CD4-positive, alpha-beta memory T cell (primary cell): ENCODE measurements around the gene PTH1R. TPM values are rescaled to one million over a fixed set of nuclear protein-coding genes. Genes with fewer than 3 reads are reported as not detected.

ENCODE experiments used
- CTCF ChIA-PET: fragments of 350-600 bp; sonication (Branson Sonifier 250); formaldehyde crosslinking; loops from one replicate; lab custom pipeline; 2021; ENCODE audit warnings: inconsistent platforms; ENCODE audit not compliant: partially characterized antibody; lab: Charles Lee
- POLR2A ChIA-PET: fragments of 350-600 bp; sonication (Branson Sonifier 250); formaldehyde crosslinking; loops from one replicate; lab custom pipeline; 2021; ENCODE audit not compliant: partially characterized antibody; lab: Charles Lee
- DNase-seq, 5 donors: peaks; one replicate each; pipeline versions ENCODE4 v3.0.0 to v3.0.0-alpha.2; 2020 to 2022; ENCODE audit warnings: mixed read lengths in 1 of 5
- H3K27ac ChIP-seq: one replicate; pipeline ENCODE4 v1.7.0; 2013; ENCODE audit warnings: low read depth, low read length
- H3K27me3 ChIP-seq: 2 replicates; pipeline ENCODE4 v1.7.0; 2013; ENCODE audit warnings: mild to moderate bottlenecking, low read length, moderate library complexity; ENCODE audit not compliant: insufficient read depth
- H3K36me3 ChIP-seq: 2 replicates; pipeline ENCODE4 v1.7.0; 2013; ENCODE audit warnings: mild to moderate bottlenecking, low read length, moderate library complexity; ENCODE audit not compliant: insufficient read depth
- H3K4me1 ChIP-seq: 2 replicates; pipeline ENCODE4 v1.7.0; 2013; ENCODE audit warnings: mild to moderate bottlenecking, low read length, moderate library complexity; ENCODE audit not compliant: insufficient read depth
- H3K4me3 ChIP-seq, 2 donors: one replicate each; pipeline ENCODE4 v1.7.0; 2013; ENCODE audit warnings: low read length in 2 of 2, mild to moderate bottlenecking in 1 of 2
- H3K9me3 ChIP-seq, 2 donors: one replicate each; pipeline ENCODE4 v1.7.0; 2013; ENCODE audit warnings: low read length in 2 of 2, control low read depth in 1 of 2; ENCODE audit not compliant: control insufficient read depth in 1 of 2
- H3K27ac Mint-ChIP-seq, 7 donors: one replicate each; pipeline ENCODE4 v1.8.0; 2020 to 2021; ENCODE audit warnings: mixed read lengths in 7 of 7, mild to moderate bottlenecking in 6 of 7, inconsistent platforms in 3 of 7, moderate library complexity in 3 of 7
- H3K27me3 Mint-ChIP-seq, 2 donors: one replicate each; pipeline ENCODE4 v1.8.0; 2020 to 2021; ENCODE audit warnings: mixed read lengths in 2 of 2
- H3K36me3 Mint-ChIP-seq, 2 donors: one replicate each; pipeline ENCODE4 v1.8.0; 2020 to 2021; ENCODE audit warnings: mixed read lengths in 2 of 2, inconsistent platforms in 1 of 2, mild to moderate bottlenecking in 1 of 2
- H3K4me1 Mint-ChIP-seq, 4 donors: one replicate each; pipeline ENCODE4 v1.8.0; 2020 to 2021; ENCODE audit warnings: mixed read lengths in 4 of 4, mild to moderate bottlenecking in 1 of 4
- H3K4me3 Mint-ChIP-seq, 8 donors: one replicate each; pipeline ENCODE4 v1.8.0; 2020 to 2021; ENCODE audit warnings: mixed read lengths in 8 of 8, mild to moderate bottlenecking in 7 of 8, moderate library complexity in 6 of 8, inconsistent platforms in 3 of 8
- H3K9me3 Mint-ChIP-seq, 8 donors: one replicate each; pipeline ENCODE4 v1.8.0; 2020 to 2021; ENCODE audit warnings: mixed read lengths in 8 of 8, mild to moderate bottlenecking in 5 of 8, inconsistent platforms in 3 of 8, moderate library complexity in 1 of 8
- intact Hi-C: fragments of 100-400 bp; cut with micrococcal nuclease; formaldehyde crosslinking; loops from one replicate; pipeline ENCODE4 v1.15.1; 2023
- polyA plus RNA-seq, 2 donors: library from polyadenylated mRNA; unstranded; fragments of 300-500 nt; fragmentation: Illumina TruSeq; gene quantifications; one replicate each; pipeline ENCODE4 v1.2.3, GENCODE V29; 2021
- total RNA-seq, 2 experiments: library from RNA; stranded (reverse); gene quantifications; one replicate each; pipeline ENCODE4 v1.2.3, GENCODE V29; 2021

The PTH1R gene
- total and polyA plus RNA-seq, 4 experiments from 2014 or later: not detected

GRCh38 chr3:46849045-46849631, 28.4 kb upstream of the PTH1R start:
- Mint-ChIP-seq H3K9me3 (no peaks in the 10 kb centered on the region), H3K27ac (peak overlapping the region in 1 of 7 donors; percentile 41), H3K4me3 (no peak overlapping the region), H3K36me3 (no peaks in the 10 kb centered on the region), H3K4me1 (peaks cover 2 to 11% (median 5%) of the 10 kb centered on the region in 4 donors), H3K27me3 (no peaks in the 10 kb centered on the region)
- intact Hi-C loops: loop anchor here (5.0 kb wide), 1 partner anchor 48 kb away; no protein-coding TSS in a partner anchor
- CTCF ChIA-PET: interaction anchor here (0.8 to 2.5 kb wide), 3 partner anchors 10 to 17 kb away, joined by 3 to 5 read pairs (median 5); no protein-coding TSS in a partner anchor
- H3K4me1 ChIP-seq: peaks cover 15% of the 10 kb centered on the region
- no peak for DNase-seq
- no peak overlapping the region for H3K27ac ChIP-seq
- no peaks in the 10 kb centered on the region for H3K9me3 ChIP-seq
- no peaks in the 10 kb centered on the region for H3K36me3 ChIP-seq
- POLR2A ChIA-PET: no interaction called here
- H3K27me3 ChIP-seq: no peaks in the 10 kb centered on the region
- H3K4me3 ChIP-seq: no peak overlapping the region

GRCh38 chr3:46849686-46850467, 27.6 kb upstream of the PTH1R start:
- Mint-ChIP-seq H3K27me3 (peaks cover 0 to 3% of the 10 kb centered on the region in 2 donors), H3K36me3 (no peaks in the 10 kb centered on the region), H3K4me3 (no peak overlapping the region), H3K9me3 (no peaks in the 10 kb centered on the region), H3K4me1 (peaks cover 2 to 7% (median 5%) of the 10 kb centered on the region in 4 donors), H3K27ac (peak overlapping the region in 1 of 7 donors; percentile 22)
- H3K27me3 ChIP-seq: no peaks in the 10 kb centered on the region
- H3K27ac ChIP-seq: no peak overlapping the region
- POLR2A ChIA-PET: no interaction called here
- no peaks in the 10 kb centered on the region for H3K9me3 ChIP-seq
- DNase-seq: no peak
- no peak overlapping the region for H3K4me3 ChIP-seq
- intact Hi-C loops: loop anchor here (5.0 kb wide), 1 partner anchor 47 kb away; no protein-coding TSS in a partner anchor
- H3K4me1 ChIP-seq: peaks cover 15% of the 10 kb centered on the region
- CTCF ChIA-PET: interaction anchor here (0.9 to 1.8 kb wide), 3 partner anchors 10 to 60 kb away, joined by 3 to 5 read pairs (median 4); partner anchors contain the start of gene MYL3
- H3K36me3 ChIP-seq: no peaks in the 10 kb centered on the region

GRCh38 chr3:46850468-46850779, 27.1 kb upstream of the PTH1R start:
- CTCF ChIA-PET: interaction anchor here (0.9 to 1.8 kb wide), 3 partner anchors 9 to 59 kb away, joined by 3 to 5 read pairs (median 4); partner anchors contain the start of gene MYL3
- intact Hi-C loops: no loop called here
- no peaks in the 10 kb centered on the region for H3K27me3 ChIP-seq
- peaks cover 10% of the 10 kb centered on the region for H3K4me1 ChIP-seq
- H3K36me3 ChIP-seq: no peaks in the 10 kb centered on the region
- Mint-ChIP-seq H3K27me3 (peaks cover 0 to 3% of the 10 kb centered on the region in 2 donors), H3K4me1 (peaks cover under 1 to 7% (median 2%) of the 10 kb centered on the region in 4 donors), H3K36me3 (no peaks in the 10 kb centered on the region), H3K9me3 (no peaks in the 10 kb centered on the region), H3K4me3 (no peak overlapping the region), H3K27ac (no peak overlapping the region)
- no peak overlapping the region for H3K27ac ChIP-seq
- POLR2A ChIA-PET: no interaction called here
- no peak for DNase-seq
- H3K9me3 ChIP-seq: no peaks in the 10 kb centered on the region
- no peak overlapping the region for H3K4me3 ChIP-seq

GRCh38 chr3:46851364-46852333, 25.9 kb upstream of the PTH1R start:
- Mint-ChIP-seq H3K4me1 (peaks cover 0 to under 1% (median 0%) of the 10 kb centered on the region in 4 donors), H3K36me3 (no peaks in the 10 kb centered on the region), H3K4me3 (no peak overlapping the region), H3K9me3 (no peaks in the 10 kb centered on the region), H3K27ac (no peak overlapping the region), H3K27me3 (peaks cover 5 to 7% of the 10 kb centered on the region in 2 donors)
- no peak for DNase-seq
- no peaks in the 10 kb centered on the region for H3K27me3 ChIP-seq
- H3K27ac ChIP-seq: no peak overlapping the region
- H3K4me3 ChIP-seq: no peak overlapping the region
- H3K9me3 ChIP-seq: no peaks in the 10 kb centered on the region
- intact Hi-C loops: no loop called here
- ChIA-PET CTCF (interaction anchor here (1.0 to 1.8 kb wide), 2 partner anchors 8 to 12 kb away, joined by 4 to 5 read pairs; partner anchors contain the start of gene MYL3), POLR2A (no interaction called here)
- peaks cover 2% of the 10 kb centered on the region for H3K4me1 ChIP-seq
- no peaks in the 10 kb centered on the region for H3K36me3 ChIP-seq

GRCh38 chr3:46852334-46852720, 25.2 kb upstream of the PTH1R start:
- Histone ChIP-seq H3K4me3 (no peak overlapping the region), H3K4me1 (no peaks in the 10 kb centered on the region), H3K27me3 (no peaks in the 10 kb centered on the region), H3K9me3 (no peaks in the 10 kb centered on the region), H3K36me3 (no peaks in the 10 kb centered on the region), H3K27ac (no peak overlapping the region)
- no peaks in the 10 kb centered on the region for H3K36me3 Mint-ChIP-seq
- H3K9me3 Mint-ChIP-seq: no peaks in the 10 kb centered on the region
- H3K27me3 Mint-ChIP-seq: peaks cover 7 to 8% of the 10 kb centered on the region in 2 donors
- no peak for DNase-seq
- ChIA-PET POLR2A (no interaction called here), CTCF (no interaction called here)
- H3K4me3 Mint-ChIP-seq: no peak overlapping the region
- no peak overlapping the region for H3K27ac Mint-ChIP-seq
- no peaks in the 10 kb centered on the region for H3K4me1 Mint-ChIP-seq
- intact Hi-C loops: no loop called here

GRCh38 chr3:46852839-46853355, 24.6 kb upstream of the PTH1R start:
- Histone ChIP-seq H3K4me3 (no peak overlapping the region), H3K4me1 (no peaks in the 10 kb centered on the region), H3K27me3 (no peaks in the 10 kb centered on the region), H3K9me3 (no peaks in the 10 kb centered on the region), H3K36me3 (no peaks in the 10 kb centered on the region), H3K27ac (no peak overlapping the region)
- H3K27me3 Mint-ChIP-seq: peaks cover 7 to 10% of the 10 kb centered on the region in 2 donors
- CTCF ChIA-PET: interaction anchor here (1.0 kb wide), 1 partner anchor 56 kb away, joined by 4 read pairs; no protein-coding TSS in a partner anchor
- no peak overlapping the region for H3K27ac Mint-ChIP-seq
- no peak overlapping the region for H3K4me3 Mint-ChIP-seq
- no peaks in the 10 kb centered on the region for H3K9me3 Mint-ChIP-seq
- POLR2A ChIA-PET: no interaction called here
- H3K36me3 Mint-ChIP-seq: no peaks in the 10 kb centered on the region
- intact Hi-C loops: no loop called here
- no peaks in the 10 kb centered on the region for H3K4me1 Mint-ChIP-seq
- DNase-seq: no peak
